ENCODE measurements around the gene SAG.

DNA sequence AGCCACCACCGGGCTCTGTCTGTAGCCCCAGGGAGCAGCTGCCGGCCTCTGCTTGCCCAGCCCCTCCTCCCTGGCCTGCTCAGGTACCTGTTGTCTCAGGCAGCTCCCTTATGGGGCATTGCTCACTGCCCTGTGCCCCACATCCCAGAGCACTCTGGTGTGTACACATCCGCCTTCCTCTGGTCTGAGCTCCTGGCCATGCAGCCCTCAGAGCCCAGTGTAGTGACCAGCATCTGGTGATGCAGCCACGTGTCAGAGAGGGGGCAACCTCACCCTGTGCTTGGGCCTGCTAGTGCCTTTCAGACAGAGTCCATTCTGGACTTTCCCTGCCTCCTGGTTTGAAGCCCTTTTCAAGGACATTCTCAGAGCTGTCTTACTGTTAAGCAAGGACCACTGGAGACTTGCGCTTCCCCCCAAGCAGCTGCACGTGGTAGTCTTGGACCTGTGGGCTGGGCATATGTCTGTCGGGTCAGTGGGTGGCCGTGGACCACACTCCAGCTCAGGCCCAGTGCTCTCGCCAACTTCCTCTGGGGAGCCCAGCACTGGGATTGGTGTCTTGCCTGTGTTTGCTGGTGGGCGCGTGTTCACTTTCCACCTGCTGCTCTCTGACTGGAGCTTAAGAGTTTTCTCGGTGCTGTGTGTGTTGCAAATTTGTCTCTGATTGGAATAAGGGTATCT is 77.3 kb downstream of the SAG start:
- TF ChIP-seq POLR2A (IDR thresholded peaks at IDR 0.05) (no peak), EP300 (IDR thresholded peaks at IDR 0.05) (no peak)
- TF ChIP-seq, protein P1, sequence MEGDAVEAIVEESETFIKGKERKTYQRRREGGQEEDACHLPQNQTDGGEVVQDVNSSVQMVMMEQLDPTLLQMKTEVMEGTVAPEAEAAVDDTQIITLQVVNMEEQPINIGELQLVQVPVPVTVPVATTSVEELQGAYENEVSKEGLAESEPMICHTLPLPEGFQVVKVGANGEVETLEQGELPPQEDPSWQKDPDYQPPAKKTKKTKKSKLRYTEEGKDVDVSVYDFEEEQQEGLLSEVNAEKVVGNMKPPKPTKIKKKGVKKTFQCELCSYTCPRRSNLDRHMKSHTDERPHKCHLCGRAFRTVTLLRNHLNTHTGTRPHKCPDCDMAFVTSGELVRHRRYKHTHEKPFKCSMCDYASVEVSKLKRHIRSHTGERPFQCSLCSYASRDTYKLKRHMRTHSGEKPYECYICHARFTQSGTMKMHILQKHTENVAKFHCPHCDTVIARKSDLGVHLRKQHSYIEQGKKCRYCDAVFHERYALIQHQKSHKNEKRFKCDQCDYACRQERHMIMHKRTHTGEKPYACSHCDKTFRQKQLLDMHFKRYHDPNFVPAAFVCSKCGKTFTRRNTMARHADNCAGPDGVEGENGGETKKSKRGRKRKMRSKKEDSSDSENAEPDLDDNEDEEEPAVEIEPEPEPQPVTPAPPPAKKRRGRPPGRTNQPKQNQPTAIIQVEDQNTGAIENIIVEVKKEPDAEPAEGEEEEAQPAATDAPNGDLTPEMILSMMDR (IDR thresholded peaks at IDR 0.05), result no peak
